Epithelial cell of esophagus (primary cell): ENCODE measurements around the gene GATA3.

Experiments
- DNase-seq: peaks from one replicate; pipeline ENCODE4 v3.0.0; 2010; ENCODE audit warnings: low read depth
- H3K4me3 ChIP-seq: 2 replicates; pipeline ENCODE4 v1.5.1; 2011; ENCODE audit warnings: mild to moderate bottlenecking, low read length, control low read depth
- CTCF ChIP-seq: IDR thresholded peaks from 2 replicates; pipeline ENCODE4 v1.5.1; 2011; ENCODE audit warnings: low read depth, mild to moderate bottlenecking, low read length, control low read depth, inconsistent platforms; ENCODE audit not compliant: insufficient read depth; ENCODE audit errors: missing control alignments

Gene GATA3

GRCh38 chr10:8037941-8038894 is 16.3 kb upstream of the GATA3 start:
- no peak for TF ChIP-seq CTCF
- no peak overlapping the region for H3K4me3 ChIP-seq
- no peak for DNase-seq

GRCh38 chr10:8039321-8039881 is 15.1 kb upstream of the GATA3 start:
- no peak for TF ChIP-seq CTCF
- H3K4me3 ChIP-seq: no peak overlapping the region
- no peak for DNase-seq

GRCh38 chr10:8040651-8041050 is 13.8 kb upstream of the GATA3 start:
- DNase-seq: no peak
- no peak overlapping the region for H3K4me3 ChIP-seq
- no peak for TF ChIP-seq CTCF

GRCh38 chr10:8041284-8041991 is 13.1 kb upstream of the GATA3 start:
- H3K4me3 ChIP-seq: no peak overlapping the region
- no peak for DNase-seq
- no peak for TF ChIP-seq CTCF

- TF ChIP-seq CTCF: no peak
Measured at GRCh38 chr10:8041992-8042720, 12.3 kb upstream of the GATA3 start.

GRCh38 chr10:8042721-8043568 is 11.5 kb upstream of the GATA3 start:
- TF ChIP-seq CTCF: no peak
- H3K4me3 ChIP-seq: no peak overlapping the region
- no peak for DNase-seq

More at GRCh38 chr10:8041992-8042720, 12.3 kb upstream of the GATA3 start:
- no peak overlapping the region for H3K4me3 ChIP-seq
- DNase-seq: no peak
